SW 1271 (cell line): ENCODE measurements around the gene THOC7.

ENCODE experiments used
- DNase-seq, 2 experiments: peaks; one replicate each; lab custom pipeline; 2025; lab: John Stamatoyannopoulos, UW

The THOC7 gene

DNA sequence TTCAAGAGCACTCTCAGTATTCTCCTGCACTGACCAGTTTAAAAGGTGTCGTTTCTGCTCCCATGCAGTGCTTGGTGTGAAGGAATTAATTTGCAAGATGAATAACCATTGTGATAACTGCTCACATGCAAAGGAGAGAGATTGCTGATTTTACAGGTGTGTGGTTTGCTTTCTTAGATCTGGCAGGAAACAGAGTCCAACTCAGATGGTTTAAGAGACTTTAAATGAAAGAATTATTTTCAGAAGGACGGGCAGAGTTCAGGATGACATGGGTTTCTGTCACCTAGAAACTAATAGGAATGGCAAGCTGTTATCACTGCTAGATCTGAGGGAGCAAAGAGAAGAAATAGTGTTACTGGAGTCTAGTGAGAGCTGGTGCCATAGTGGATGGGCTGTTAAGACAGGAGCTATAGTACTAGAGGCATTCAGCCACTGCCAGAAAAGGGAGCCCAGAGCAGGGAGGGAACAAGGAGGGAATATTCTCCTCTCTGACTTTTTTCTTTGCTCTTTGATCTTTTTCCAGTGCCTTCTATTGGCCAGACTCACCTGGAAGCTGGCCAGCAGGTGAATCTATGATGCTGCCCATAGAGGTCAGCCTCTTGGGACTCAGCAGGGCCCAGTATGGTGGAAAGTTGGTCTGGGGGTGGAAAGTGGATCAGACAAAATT, 14.9 kb upstream of the THOC7 start:
- DNase-seq, result no peak

- no peak for DNase-seq
Measured at GRCh38 chr3:63877737-63878393, 14.3 kb upstream of the THOC7 start.

- DNase-seq, result no peak
Measured at GRCh38 chr3:63876260-63876659, 12.7 kb upstream of the THOC7 start.

- no peak for DNase-seq
Measured at GRCh38 chr3:63875510-63875909, 11.9 kb upstream of the THOC7 start.

- DNase-seq, result no peak
Measured at GRCh38 chr3:63874769-63875168, 11.2 kb upstream of the THOC7 start.

DNA sequence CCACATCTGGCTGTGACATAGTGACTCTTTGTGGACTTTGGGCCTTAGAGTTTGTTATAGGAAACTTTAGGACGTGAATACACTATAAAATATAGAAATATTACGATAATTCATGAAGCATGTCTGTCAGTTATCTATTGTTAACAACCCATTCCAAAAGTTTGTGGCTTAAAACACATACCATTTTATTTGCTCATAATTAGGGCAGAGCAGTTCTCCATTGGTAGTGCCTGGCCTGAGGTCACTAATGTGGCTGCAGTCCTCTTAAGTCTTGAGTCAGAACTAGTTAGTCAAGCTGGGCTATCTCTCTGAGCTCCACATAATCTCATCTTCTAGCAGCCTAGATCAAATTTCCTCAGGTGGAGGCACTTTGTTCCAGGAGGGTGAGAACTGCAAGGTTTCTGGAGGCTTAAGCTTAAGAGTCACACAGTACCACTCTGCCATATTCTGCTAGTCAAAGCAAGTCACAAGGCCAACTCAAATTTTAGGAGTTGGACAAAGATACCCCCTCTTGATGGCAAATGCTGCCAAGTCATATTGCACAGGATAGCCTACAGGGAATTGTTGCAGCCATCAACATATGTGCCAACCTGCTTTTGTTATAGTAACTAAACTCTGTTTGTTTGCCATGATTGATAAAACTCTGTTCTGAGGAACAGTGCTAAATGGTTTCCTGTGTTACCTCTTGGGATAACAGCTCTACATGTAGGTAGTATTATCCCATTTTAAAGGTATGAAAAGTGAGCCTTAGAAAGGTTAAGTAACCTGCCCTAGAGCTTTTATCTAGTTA, 8.7 kb upstream of the THOC7 start:
- DNase-seq, result no peak

GRCh38 chr3:63870615-63871005, 7.0 kb upstream of the THOC7 start:
- DNase-seq, result no peak

DNA sequence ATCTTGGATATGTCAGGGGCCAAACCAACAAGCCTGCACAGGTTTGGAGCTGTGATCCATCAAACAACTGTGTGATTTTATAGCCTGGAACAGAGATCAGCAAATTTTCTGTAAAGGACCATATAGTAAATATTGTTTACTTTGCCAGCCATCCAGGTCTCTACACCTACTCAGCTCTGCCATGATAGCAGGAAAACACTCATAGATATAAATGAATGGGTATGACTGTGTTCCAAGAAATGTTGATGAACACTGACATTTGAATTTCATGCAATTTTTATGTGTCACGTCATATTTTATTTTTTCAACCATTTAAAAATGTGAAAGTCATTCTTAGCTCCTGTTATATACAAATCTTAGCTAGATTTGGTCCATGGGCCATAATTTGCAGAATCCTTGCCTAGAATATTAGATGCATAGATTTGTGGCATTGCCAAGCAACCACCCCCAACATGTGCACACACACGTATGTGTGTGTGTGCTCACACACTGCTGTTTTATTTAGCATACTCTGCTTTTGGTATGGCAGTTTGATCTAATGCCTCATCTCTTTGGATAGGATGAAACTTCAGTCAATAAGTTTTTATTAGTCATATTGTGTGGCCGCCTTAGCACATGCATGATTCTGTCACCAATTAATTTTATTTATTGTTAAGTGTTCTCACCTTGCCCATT, 6.5 kb upstream of the THOC7 start:
- no peak for DNase-seq

DNA sequence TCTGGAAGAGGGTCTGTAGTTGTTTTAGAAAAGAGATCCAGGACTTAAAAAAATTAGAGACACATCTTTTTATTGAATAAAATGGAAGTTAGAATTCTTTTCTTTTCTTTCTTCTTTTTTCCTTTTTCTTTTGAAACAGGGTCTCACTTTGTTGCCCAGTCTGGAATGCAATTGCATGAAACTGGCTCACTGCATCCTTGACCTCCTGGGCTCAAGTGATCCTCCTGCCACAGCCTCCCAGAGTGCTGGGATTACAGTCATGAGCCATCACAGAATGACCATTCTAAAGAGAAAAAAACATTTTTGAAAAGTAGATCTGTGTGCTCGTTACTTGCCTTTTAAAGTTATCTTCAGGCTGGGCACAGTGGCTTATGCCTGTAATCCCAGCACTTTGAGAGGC, 3.6 kb upstream of the THOC7 start:
- DNase-seq, result no peak

GRCh38 chr3:63864965-63865327, 1.3 kb upstream of the THOC7 start:
- no peak for DNase-seq

GRCh38 chr3:63864008-63864964, 681 bp upstream of the THOC7 start:
- DNase-seq, result peak in 1 of 2 experiments; percentile 22

GRCh38 chr3:63862804-63863149, 828 bp downstream of the THOC7 start:
- no peak for DNase-seq

GRCh38 chr3:63861306-63861705, 2.3 kb downstream of the THOC7 start:
- DNase-seq, result no peak

- DNase-seq, result no peak
Measured at GRCh38 chr3:63860776-63861175, 2.8 kb downstream of the THOC7 start.

- DNase-seq, result no peak
Measured at GRCh38 chr3:63857311-63857710, 6.3 kb downstream of the THOC7 start.

GRCh38 chr3:63855333-63855940, 8.2 kb downstream of the THOC7 start:
- no peak for DNase-seq

DNA sequence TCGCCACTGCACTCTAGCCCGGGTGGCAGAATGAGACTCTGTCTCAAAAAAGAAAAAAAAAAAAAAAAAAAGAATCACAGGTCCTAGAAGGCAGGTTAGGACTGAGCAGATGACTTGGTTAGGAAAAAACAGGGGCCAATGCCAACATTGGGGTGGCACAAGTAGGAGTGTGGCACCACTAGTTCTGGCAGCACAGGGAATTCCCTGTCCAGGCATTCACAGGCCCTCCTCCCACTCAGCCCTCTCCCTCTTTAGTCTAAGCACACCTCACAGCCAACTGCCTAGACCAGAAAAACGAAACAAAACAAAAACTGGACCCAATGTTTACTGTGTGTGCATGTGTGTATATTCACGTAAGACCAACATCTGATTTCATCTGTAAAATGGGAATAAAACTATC, 10.5 kb downstream of the THOC7 start:
- no peak for DNase-seq

- DNase-seq, result no peak
Measured at GRCh38 chr3:63851287-63851686, 12.3 kb downstream of the THOC7 start.

DNA sequence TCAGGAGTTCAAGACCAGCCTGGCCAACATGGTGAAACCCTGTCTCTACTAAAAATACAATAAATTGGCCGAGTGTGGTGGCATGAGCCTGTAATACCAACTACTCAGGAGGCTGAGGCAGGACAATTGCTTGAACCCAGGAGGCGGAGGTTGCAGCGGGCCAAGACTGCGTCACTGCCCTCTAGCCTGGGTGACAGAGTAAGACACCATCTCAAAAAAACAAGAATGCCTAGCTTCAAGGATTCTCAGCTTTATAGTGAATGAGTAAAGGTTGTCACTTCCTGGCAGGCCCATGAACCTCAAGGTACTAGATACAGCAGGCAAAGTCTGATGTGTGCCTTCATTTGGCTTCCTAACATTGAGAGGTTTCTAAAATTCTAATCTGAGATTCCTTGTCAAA, 14.4 kb downstream of the THOC7 start:
- no peak for DNase-seq

DNA sequence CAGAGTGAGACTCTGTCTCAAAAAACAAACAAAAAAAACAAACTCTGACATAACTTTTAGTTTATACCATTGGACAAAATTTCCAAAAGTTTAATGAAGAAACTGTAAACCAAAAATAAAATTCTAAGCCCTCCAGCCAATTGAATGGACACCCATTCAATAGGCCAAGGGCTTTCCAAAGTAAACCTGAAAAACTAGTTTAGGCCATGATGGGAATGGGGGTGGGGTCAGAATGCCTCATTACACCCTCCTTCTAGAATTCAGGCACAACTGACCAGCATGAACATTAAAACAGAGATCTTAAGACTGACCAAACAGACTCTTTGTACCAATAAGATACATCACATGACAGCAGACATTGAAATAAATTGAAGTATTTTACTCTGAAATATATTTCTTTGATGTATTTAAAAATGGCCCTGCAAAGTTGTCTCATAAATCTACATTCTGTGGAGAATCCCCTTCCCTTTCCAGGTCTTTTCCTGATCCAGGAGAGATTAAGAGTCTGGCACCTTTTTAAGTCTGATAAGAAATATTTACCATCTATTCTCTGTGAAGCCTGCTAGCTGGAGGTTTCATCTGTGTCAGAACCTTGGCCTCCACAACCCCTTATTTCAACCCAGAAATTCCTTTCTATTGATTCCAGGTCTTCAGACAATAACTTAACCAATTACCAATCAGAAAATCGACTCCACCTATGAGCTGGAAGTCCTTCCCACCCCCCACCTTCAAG, 15.7 kb downstream of the THOC7 start:
- no peak for DNase-seq

GRCh38 chr3:63845215-63845614, 18.4 kb downstream of the THOC7 start:
- DNase-seq, result no peak
